WTC11 (cell line): ENCODE data around the gene FGFR3. TPM values are rescaled to one million over a fixed set of nuclear protein-coding genes. Genes with fewer than 3 reads are reported as not detected.

Source experiments
- ATAC-seq: fragments of 200-7000 bp; cut with Tn5 transposase; 2 replicates; pipeline ENCODE4 v1.10.0; 2021; ENCODE audit warnings: mild to moderate bottlenecking, moderate library complexity
- CTCF ChIA-PET: fragments of 300-600 bp; sonication (Branson Sonifier 250); formaldehyde crosslinking; loops from one replicate; lab custom pipeline; 2021; ENCODE audit warnings: antibody characterized with exemption; lab: Charles Lee
- POLR2A ChIA-PET: fragments of 350-600 bp; sonication (Branson Sonifier 250); formaldehyde crosslinking; loops from one replicate; lab custom pipeline; 2021; ENCODE audit warnings: antibody characterized with exemption; lab: Charles Lee
- DNase-seq: peaks from one replicate; pipeline ENCODE4 v3.0.0; 2021; ENCODE audit warnings: low spot score
- H3K27ac Mint-ChIP-seq: 2 replicates; pipeline ENCODE4 v1.8.0; 2021; ENCODE audit warnings: mixed read lengths
- H3K27me3 Mint-ChIP-seq: 2 replicates; pipeline ENCODE4 v1.8.0; 2021; ENCODE audit warnings: low read depth, mild to moderate bottlenecking, moderate library complexity, mixed read lengths
- H3K36me3 Mint-ChIP-seq: 2 replicates; pipeline ENCODE4 v1.8.0; 2021; ENCODE audit warnings: mixed read lengths
- H3K4me1 Mint-ChIP-seq: 2 replicates; pipeline ENCODE4 v1.8.0; 2022; ENCODE audit warnings: mixed read lengths
- H3K4me3 Mint-ChIP-seq: 2 replicates; pipeline ENCODE4 v1.8.0; 2021; ENCODE audit warnings: mild to moderate bottlenecking, moderate library complexity, mixed read lengths
- H3K9me3 Mint-ChIP-seq: 2 replicates; pipeline ENCODE4 v1.8.0; 2021; ENCODE audit warnings: mixed read lengths
- ARID4B ChIP-seq: sonication (generic); formaldehyde crosslinking; IDR thresholded peaks from 2 replicates; pipeline ENCODE4 v1.8.0; 2023; ENCODE audit warnings: missing genetic modification reagents, mild to moderate bottlenecking, borderline replicate concordance
- ATF1 ChIP-seq: sonication (generic); formaldehyde crosslinking; IDR thresholded peaks from 2 replicates; pipeline ENCODE4 v1.8.1; 2023; ENCODE audit warnings: mild to moderate bottlenecking, moderate library complexity, missing genetic modification reagents
- ATF3 ChIP-seq: sonication (generic); formaldehyde crosslinking; conservative IDR thresholded peaks from 2 replicates; pipeline ENCODE4 v1.8.1; 2022; ENCODE audit warnings: mild to moderate bottlenecking, missing genetic modification reagents
- ETV6 ChIP-seq: sonication (generic); formaldehyde crosslinking; IDR thresholded peaks from 2 replicates; pipeline ENCODE4 v1.8.1; 2022; ENCODE audit warnings: mild to moderate bottlenecking, missing genetic modification reagents
- FOXP4 ChIP-seq: sonication (generic); formaldehyde crosslinking; IDR thresholded peaks from 2 replicates; pipeline ENCODE4 v1.8.0; 2022; ENCODE audit warnings: mild to moderate bottlenecking, missing genetic modification reagents
- GABPB1 ChIP-seq: sonication (generic); formaldehyde crosslinking; IDR thresholded peaks from 2 replicates; pipeline ENCODE4 v1.8.1; 2023; ENCODE audit warnings: mild to moderate bottlenecking, missing genetic modification reagents
- GTF2I ChIP-seq: fragments of 250-450 bp; sonication (Bioruptor Pico); conservative IDR thresholded peaks from 2 replicates; pipeline ENCODE4 v1.4.0; 2021; ENCODE audit warnings: mild to moderate bottlenecking
- HMGA2 ChIP-seq: fragments of 250-450 bp; sonication (Bioruptor Pico); IDR thresholded peaks from 2 replicates; pipeline ENCODE4 v1.4.0; 2021; ENCODE audit warnings: mild to moderate bottlenecking, moderate library complexity
- HMGXB4 ChIP-seq: sonication (generic); formaldehyde crosslinking; IDR thresholded peaks from 2 replicates; pipeline ENCODE4 v1.8.1; 2023; ENCODE audit warnings: mild to moderate bottlenecking, moderate library complexity, missing genetic modification reagents
- JUN ChIP-seq: sonication (generic); formaldehyde crosslinking; IDR thresholded peaks from 2 replicates; pipeline ENCODE4 v1.8.0; 2023; ENCODE audit warnings: mild to moderate bottlenecking, missing genetic modification reagents
- RELA ChIP-seq: sonication (generic); formaldehyde crosslinking; IDR thresholded peaks from 2 replicates; pipeline ENCODE4 v1.8.1; 2022; ENCODE audit warnings: missing genetic modification reagents, mild to moderate bottlenecking, borderline replicate concordance
- ZNF121 ChIP-seq: sonication (generic); formaldehyde crosslinking; IDR thresholded peaks from 2 replicates; pipeline ENCODE4 v1.8.0; 2023; ENCODE audit warnings: missing genetic modification reagents
- ZNF263 ChIP-seq: sonication (generic); formaldehyde crosslinking; IDR thresholded peaks from 2 replicates; pipeline ENCODE4 v1.8.1; 2022; ENCODE audit warnings: low read depth, mild to moderate bottlenecking, moderate library complexity, missing genetic modification reagents
- ZNF317 ChIP-seq: sonication (generic); formaldehyde crosslinking; IDR thresholded peaks from 2 replicates; pipeline ENCODE4 v1.8.1; 2023; ENCODE audit warnings: low read depth, mild to moderate bottlenecking, moderate library complexity, missing genetic modification reagents, borderline replicate concordance
- total RNA-seq: library from RNA; stranded (reverse); gene quantifications from 3 replicates; pipeline ENCODE4 v1.2.3, GENCODE V29; 2021

FGFR3 gene
- total RNA-seq, 1 experiment from 2014 or later: 19.9 TPM

GRCh38 chr4:1808396-1808795, 15.3 kb downstream of the FGFR3 start:
- CTCF ChIA-PET: interaction anchor here (1.2 to 10.0 kb wide), 9 partner anchors 15 to 115 kb away, joined by 3 to 188 read pairs (median 13); partner anchors contain the start of gene FGFR3
- Mint-ChIP-seq H3K4me1 (no peaks in the 10 kb centered on the region), H3K9me3 (no peaks in the 10 kb centered on the region), H3K27ac (no peak overlapping the region; the same call in 1 of the 2 replicates), H3K36me3 (peaks cover 2% of the 10 kb centered on the region; the same call in 1 of the 2 replicates), H3K4me3 (no peak overlapping the region), H3K27me3 (no peaks in the 10 kb centered on the region)
- DNase-seq: no peak
- POLR2A ChIA-PET: no interaction called here
- ATAC-seq: no peak
- TF ChIP-seq ETV6 (CRISPR knock-in tag) (no peak), FOXP4 (CRISPR knock-in tag) (no peak), RELA (no peak), ZNF317 (no peak), JUN (no peak), ATF3 (no peak), ZNF121 (no peak), ARID4B (no peak), GABPB1 (CRISPR knock-in tag) (no peak), ATF1 (CRISPR knock-in tag) (no peak), HMGA2 (CRISPR knock-in tag) (no peak), GTF2I (no peak)

GRCh38 chr4:1808851-1809753, 16.0 kb downstream of the FGFR3 start:
- CTCF ChIA-PET: interaction anchor here (1.2 to 10.0 kb wide), 10 partner anchors 16 to 116 kb away, joined by 3 to 188 read pairs (median 12); partner anchors contain the start of genes FGFR3, TACC3 and TMEM129

More at GRCh38 chr4:1808851-1809753, 16.0 kb downstream of the FGFR3 start:
- H3K4me1 Mint-ChIP-seq: no peaks in the 10 kb centered on the region
- POLR2A ChIA-PET: interaction anchor here (0.9 kb wide), 1 partner anchor 56 kb away, joined by 3 read pairs; no protein-coding TSS in a partner anchor
- H3K27me3 Mint-ChIP-seq: no peaks in the 10 kb centered on the region
- H3K9me3 Mint-ChIP-seq: no peaks in the 10 kb centered on the region
- no peak overlapping the region for H3K27ac Mint-ChIP-seq
- TF ChIP-seq HMGXB4 (CRISPR knock-in tag) (no peak; the same call in 1 of the 2 replicates), ZNF263 (CRISPR knock-in tag) (peak; percentile 47; the same call in 1 of the 2 replicates)
- peaks cover 3% of the 10 kb centered on the region for H3K36me3 Mint-ChIP-seq
- no peak for ATAC-seq
- DNase-seq: no peak
- H3K4me3 Mint-ChIP-seq: no peak overlapping the region
